ENCODE measurements around the gene BCAS4. TPM values are rescaled to one million over a fixed set of nuclear protein-coding genes. Genes with fewer than 3 reads are reported as not detected.

Gene BCAS4
- total RNA-seq, 2 experiments from 2014 or later: 19.0 to 20.9 TPM

DNA sequence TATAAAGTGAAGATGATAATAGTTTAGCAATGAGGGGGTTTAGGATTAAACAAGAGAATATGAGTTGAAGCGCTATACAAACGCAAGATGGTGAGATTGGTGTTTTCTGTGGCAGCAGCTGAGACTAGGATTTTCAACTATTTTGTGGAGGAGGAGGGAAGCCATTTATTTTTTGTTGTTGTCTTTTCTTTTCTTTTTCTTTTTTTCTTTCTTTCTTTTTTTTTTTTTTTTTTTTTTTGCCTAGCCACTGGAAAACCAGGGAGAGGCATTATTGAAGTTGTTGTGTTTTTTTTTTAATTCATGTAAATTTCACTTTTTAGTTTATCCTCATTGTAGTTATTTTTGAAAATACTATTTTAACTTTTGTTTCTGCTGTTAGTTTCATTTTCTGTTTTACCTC, 47.6 kb upstream of the BCAS4 start:
- Mint-ChIP-seq H3K27me3 (no peaks in the 10 kb centered on the region), H3K4me3 (no peak overlapping the region), H3K9me3 (no peaks in the 10 kb centered on the region), H3K36me3 (ENCODE audit: low read depth) (peaks cover 32% of the 10 kb centered on the region), H3K27ac (peak overlapping the region; percentile 51), H3K4me1 (ENCODE audit: low read depth) (peaks cover 17% of the 10 kb centered on the region)
- Histone ChIP-seq H3K27me3 (ENCODE audit: control insufficient read depth in 1 of 2, insufficient read depth in 2 of 2, low read length in 2 of 2) (no peaks in the 10 kb centered on the region), H3K36me3 (ENCODE audit: insufficient read depth, low read length) (peaks cover 8% of the 10 kb centered on the region), H3K27ac (ENCODE audit: low read depth in 1 of 2, low read length in 2 of 2) (no peak overlapping the region), H3K4me1 (ENCODE audit: insufficient read depth, low read length) (no peaks in the 10 kb centered on the region), H3K9me3 (ENCODE audit: control insufficient read depth in 1 of 2, insufficient read depth in 1 of 2, low read length in 2 of 2) (no peaks in the 10 kb centered on the region), H3K4me3 (ENCODE audit: low read length) (no peak overlapping the region)
- ChIA-PET CTCF (interaction anchor here (1.6 kb wide), 1 partner anchor 10 kb away, joined by 4 read pairs; no protein-coding TSS in a partner anchor), POLR2A (no interaction called here)
- intact Hi-C loops (cut with DNase I, micrococcal nuclease): no loop called here
- TF ChIP-seq CTCF (IDR thresholded peaks at IDR 0.05): no peak
- no peak for ATAC-seq (ENCODE audit: poor library complexity)
- DNase-seq: no peak

GRCh38 chr20:50750145-50750671, 44.7 kb upstream of the BCAS4 start:
- Histone ChIP-seq H3K4me1 (ENCODE audit: insufficient read depth, low read length) (no peaks in the 10 kb centered on the region), H3K27ac (ENCODE audit: low read depth in 1 of 2, low read length in 2 of 2) (no peak overlapping the region), H3K9me3 (ENCODE audit: control insufficient read depth in 1 of 2, insufficient read depth in 1 of 2, low read length in 2 of 2) (no peaks in the 10 kb centered on the region), H3K36me3 (ENCODE audit: insufficient read depth, low read length) (peaks cover 8% of the 10 kb centered on the region), H3K27me3 (ENCODE audit: control insufficient read depth in 1 of 2, insufficient read depth in 2 of 2, low read length in 2 of 2) (no peaks in the 10 kb centered on the region), H3K4me3 (ENCODE audit: low read length) (no peak overlapping the region)
- Mint-ChIP-seq H3K27me3 (no peaks in the 10 kb centered on the region), H3K4me1 (ENCODE audit: low read depth) (peaks cover 13% of the 10 kb centered on the region), H3K9me3 (no peaks in the 10 kb centered on the region), H3K27ac (no peak overlapping the region), H3K4me3 (no peak overlapping the region), H3K36me3 (ENCODE audit: low read depth) (peaks cover 20% of the 10 kb centered on the region)
- ChIA-PET CTCF (interaction anchor here (0.9 to 2.2 kb wide), 5 partner anchors 17 to 174 kb away, joined by 3 to 22 read pairs (median 6); partner anchors contain the start of genes BCAS4 and PARD6B), POLR2A (no interaction called here)
- no peak for ATAC-seq (ENCODE audit: poor library complexity)
- intact Hi-C loops (cut with DNase I, micrococcal nuclease): loop anchor here in 1 of 2 experiments (10.0 kb wide), 1 partner anchor 565 kb away; no protein-coding TSS in a partner anchor
- no peak for TF ChIP-seq CTCF (IDR thresholded peaks at IDR 0.05)
- no peak for DNase-seq

DNA sequence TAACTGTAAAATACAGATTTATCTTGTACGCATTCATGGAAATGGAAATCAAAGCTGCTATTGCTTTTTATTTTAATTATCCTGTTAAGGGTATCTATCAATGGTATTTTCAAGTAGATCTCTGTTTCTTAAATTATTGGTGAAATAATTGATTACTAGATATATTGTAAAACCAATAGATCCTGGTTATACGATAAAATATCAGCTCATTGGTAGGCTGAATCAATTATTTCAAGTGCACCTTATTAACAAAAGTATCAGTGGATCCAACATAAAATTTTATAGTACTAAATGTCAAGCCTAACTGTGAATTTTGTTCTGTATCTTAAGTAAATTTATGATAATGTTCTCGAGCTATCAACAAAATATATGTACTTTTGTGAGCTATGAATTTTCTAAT, 41.7 kb upstream of the BCAS4 start:
- Mint-ChIP-seq H3K27me3 (no peaks in the 10 kb centered on the region), H3K36me3 (ENCODE audit: low read depth) (peaks cover 13% of the 10 kb centered on the region), H3K4me3 (no peak overlapping the region), H3K4me1 (ENCODE audit: low read depth) (peaks cover 4% of the 10 kb centered on the region), H3K27ac (no peak overlapping the region), H3K9me3 (no peaks in the 10 kb centered on the region)
- TF ChIP-seq CTCF (IDR thresholded peaks at IDR 0.05): no peak
- Histone ChIP-seq H3K36me3 (ENCODE audit: insufficient read depth, low read length) (peaks cover 8% of the 10 kb centered on the region), H3K4me1 (ENCODE audit: insufficient read depth, low read length) (no peaks in the 10 kb centered on the region), H3K27me3 (ENCODE audit: control insufficient read depth in 1 of 2, insufficient read depth in 2 of 2, low read length in 2 of 2) (no peaks in the 10 kb centered on the region), H3K9me3 (ENCODE audit: control insufficient read depth in 1 of 2, insufficient read depth in 1 of 2, low read length in 2 of 2) (no peaks in the 10 kb centered on the region), H3K27ac (ENCODE audit: low read depth in 1 of 2, low read length in 2 of 2) (no peak overlapping the region), H3K4me3 (ENCODE audit: low read length) (no peak overlapping the region)
- DNase-seq (no peak), ATAC-seq (ENCODE audit: poor library complexity) (no peak)
- POLR2A ChIA-PET: no interaction called here
- CTCF ChIA-PET: no interaction called here
- intact Hi-C loops (cut with DNase I, micrococcal nuclease): loop anchor here in 1 of 2 experiments (10.0 kb wide), 1 partner anchor 568 kb away; no protein-coding TSS in a partner anchor

Measured in CD4-positive, alpha-beta T cell (primary cell).